ENCODE data around the gene IPPK.

GRCh38 chr9:92655896-92656536 is 13.9 kb downstream of the IPPK start:
- TF ChIP-seq L3MBTL2 (conservative IDR thresholded peaks at IDR 0.05) = no peak
- TF ChIP-seq FOXK2 (IDR thresholded peaks at IDR 0.05) = no peak
- TF ChIP-seq BHLHE40 (IDR thresholded peaks at IDR 0.05; ENCODE audit: borderline replicate concordance) = no peak
- TF ChIP-seq, protein P1, sequence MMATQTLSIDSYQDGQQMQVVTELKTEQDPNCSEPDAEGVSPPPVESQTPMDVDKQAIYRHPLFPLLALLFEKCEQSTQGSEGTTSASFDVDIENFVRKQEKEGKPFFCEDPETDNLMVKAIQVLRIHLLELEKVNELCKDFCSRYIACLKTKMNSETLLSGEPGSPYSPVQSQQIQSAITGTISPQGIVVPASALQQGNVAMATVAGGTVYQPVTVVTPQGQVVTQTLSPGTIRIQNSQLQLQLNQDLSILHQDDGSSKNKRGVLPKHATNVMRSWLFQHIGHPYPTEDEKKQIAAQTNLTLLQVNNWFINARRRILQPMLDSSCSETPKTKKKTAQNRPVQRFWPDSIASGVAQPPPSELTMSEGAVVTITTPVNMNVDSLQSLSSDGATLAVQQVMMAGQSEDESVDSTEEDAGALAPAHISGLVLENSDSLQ (IDR thresholded peaks at IDR 0.05) = no peak
- no peak for TF ChIP-seq FOXA1 (IDR thresholded peaks at IDR 0.05)
- no peak for TF ChIP-seq FOXM1 (IDR thresholded peaks at IDR 0.05; ENCODE audit: borderline replicate concordance)
- TF ChIP-seq NFRKB (IDR thresholded peaks at IDR 0.05) = no peak
- no peak for TF ChIP-seq SP1 (IDR thresholded peaks at IDR 0.05)

Measured in HEK293T (cell line).